A673 (cell line): ENCODE results near the gene CLASP1. TPM values are rescaled to one million over a fixed set of nuclear protein-coding genes. Genes with fewer than 3 reads are reported as not detected.
"Not testable (repeated sequence)": the region's sequence is repeated elsewhere in the genome, so short reads cannot be mapped to it uniquely, and the experiment has no call there.

ENCODE experiments used
- BruUV-seq: library from RNA; stranded (reverse); fragments of 400-500 nt; replicated peaks from 2 replicates; lab custom pipeline; 2021; lab: Mats Ljungman, UMichigan
- CTCF ChIA-PET: fragments of 300-600 bp; sonication (Branson Sonifier 250); formaldehyde crosslinking; loops from one replicate; lab custom pipeline; 2022; ENCODE audit warnings: antibody characterized with exemption; lab: Charles Lee
- POLR2A ChIA-PET: fragments of 300-600 bp; sonication (Branson Sonifier 250); formaldehyde crosslinking; loops from one replicate; lab custom pipeline; 2022; ENCODE audit warnings: antibody characterized with exemption; ENCODE audit not compliant: low non-redundant PET; lab: Charles Lee
- DNase-seq: peaks from one replicate; pipeline ENCODE4 v3.0.0-alpha.2; 2015; ENCODE audit warnings: low spot score
- H3K27ac ChIP-seq: fragments of 200-600 bp; sonication (generic); 2 replicates; pipeline ENCODE4 v1.5.1; 2016; ENCODE audit warnings: mixed run types, low read depth, mild to moderate bottlenecking, mixed read lengths, antibody characterized with exemption, low read length; ENCODE audit not compliant: poor library complexity, severe bottlenecking
- H3K27me3 ChIP-seq: fragments of 200-600 bp; sonication (generic); replicated peaks from 2 replicates; pipeline ENCODE4 v1.6.1; 2017; ENCODE audit warnings: mixed run types, low read depth, mild to moderate bottlenecking, mixed read lengths, antibody characterized with exemption, low read length; ENCODE audit not compliant: insufficient read depth, poor library complexity
- H3K36me3 ChIP-seq: fragments of 200-600 bp; sonication (generic); 2 replicates; pipeline ENCODE4 v1.6.1; 2016; ENCODE audit warnings: mixed run types, mild to moderate bottlenecking, mixed read lengths, antibody characterized with exemption, low read length; ENCODE audit not compliant: insufficient read depth, poor library complexity, severe bottlenecking
- H3K4me1 ChIP-seq: fragments of 200-600 bp; sonication (generic); 2 replicates; pipeline ENCODE4 v1.6.1; 2017; ENCODE audit warnings: mixed run types, mild to moderate bottlenecking, mixed read lengths, antibody characterized with exemption, low read length; ENCODE audit not compliant: insufficient read depth, poor library complexity, severe bottlenecking
- H3K4me3 ChIP-seq: fragments of 200-600 bp; sonication (generic); 2 replicates; pipeline ENCODE4 v1.5.1; 2016; ENCODE audit warnings: low read depth, mixed run types, mild to moderate bottlenecking, mixed read lengths, low read length; ENCODE audit not compliant: poor library complexity, severe bottlenecking
- H3K9me3 ChIP-seq: fragments of 200-600 bp; sonication (generic); 2 replicates; pipeline ENCODE4 v1.6.1; 2016; ENCODE audit warnings: mixed run types, low read depth, mild to moderate bottlenecking, mixed read lengths, antibody characterized with exemption, low read length; ENCODE audit not compliant: poor library complexity, severe bottlenecking
- CTCF ChIP-seq: fragments of 300-800, 200-600 bp; sonication (generic); conservative IDR thresholded peaks from 2 replicates; pipeline ENCODE4 v1.5.1; 2017; ENCODE audit warnings: low read depth, mild to moderate bottlenecking, antibody characterized with exemption, low read length, moderate library complexity, mixed read lengths
- EZH2 ChIP-seq: fragments of 200-600 bp; sonication (generic); IDR thresholded peaks from 2 replicates; pipeline ENCODE4 v1.6.1; 2017; ENCODE audit warnings: borderline replicate concordance, low read depth, mild to moderate bottlenecking, mixed read lengths, antibody characterized with exemption, low read length; ENCODE audit not compliant: poor library complexity, severe bottlenecking
- intact Hi-C: fragments of 100-400 bp; cut with micrococcal nuclease; formaldehyde crosslinking; loops from one replicate; pipeline ENCODE4 v1.10.0; 2022; ENCODE audit not compliant: unreplicated experiment
- total RNA-seq: library from RNA; stranded (reverse); gene quantifications from 2 replicates; pipeline ENCODE4 v1.2.3, GENCODE V29; 2021

Gene CLASP1
- total RNA-seq, 1 experiment from 2014 or later, result 69.1 TPM

DNA sequence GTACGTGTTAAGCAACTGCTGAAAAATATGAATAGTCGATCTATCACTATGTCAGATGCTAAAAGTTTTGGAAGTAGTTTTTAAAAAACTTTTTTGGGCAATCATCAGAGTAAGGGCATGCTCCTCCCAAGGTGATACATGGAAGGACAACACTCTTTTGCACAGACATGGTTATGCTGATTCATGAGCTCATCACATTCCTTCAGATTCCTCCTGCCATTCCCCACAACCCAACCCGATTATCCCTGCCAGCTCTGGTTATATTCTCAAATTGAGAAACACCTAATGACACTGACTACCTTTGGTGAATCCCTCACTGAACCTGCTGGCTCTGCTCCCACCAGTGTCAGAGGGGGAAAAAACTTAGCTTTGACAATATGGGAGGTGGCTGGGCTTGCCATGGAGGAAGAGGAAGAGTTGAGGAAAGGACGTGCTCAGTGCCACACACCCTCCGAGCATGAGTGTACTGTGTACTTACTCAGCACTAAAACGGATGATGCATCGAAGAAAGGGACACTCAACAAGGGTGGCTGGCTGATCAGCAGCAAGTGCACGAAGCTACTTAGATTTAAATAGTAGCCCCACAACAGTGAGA is 202.5 kb downstream of the CLASP1 start:
- Histone ChIP-seq H3K27ac (no peak overlapping the region), H3K4me3 (no peak overlapping the region), H3K27me3 (no peaks in the 10 kb centered on the region), H3K4me1 (no peaks in the 10 kb centered on the region), H3K9me3 (no peaks in the 10 kb centered on the region), H3K36me3 (peaks cover 71% of the 10 kb centered on the region)
- POLR2A ChIA-PET, result no interaction called here
- no peak for TF ChIP-seq CTCF
- no peak for TF ChIP-seq EZH2
- no TSS peak for BruUV-seq
- CTCF ChIA-PET, result no interaction called here
- no peak for DNase-seq
- intact Hi-C loops, result no loop called here

- Histone ChIP-seq H3K27me3 (no peaks in the 10 kb centered on the region), H3K4me1 (no peaks in the 10 kb centered on the region), H3K27ac (no peak overlapping the region), H3K9me3 (no peaks in the 10 kb centered on the region), H3K36me3 (peaks cover 51% of the 10 kb centered on the region), H3K4me3 (no peak overlapping the region)
- no peak for TF ChIP-seq EZH2
- no peak for TF ChIP-seq CTCF
- POLR2A ChIA-PET, result no interaction called here
- CTCF ChIA-PET, result interaction anchor here (0.5 kb wide), 1 partner anchor 708 kb away, joined by 3 read pairs; no protein-coding TSS in a partner anchor
- intact Hi-C loops, result no loop called here
- no peak for DNase-seq
- no TSS peak for BruUV-seq
Observed at GRCh38 chr2:121442889-121443288, 206.4 kb downstream of the CLASP1 start.

DNA sequence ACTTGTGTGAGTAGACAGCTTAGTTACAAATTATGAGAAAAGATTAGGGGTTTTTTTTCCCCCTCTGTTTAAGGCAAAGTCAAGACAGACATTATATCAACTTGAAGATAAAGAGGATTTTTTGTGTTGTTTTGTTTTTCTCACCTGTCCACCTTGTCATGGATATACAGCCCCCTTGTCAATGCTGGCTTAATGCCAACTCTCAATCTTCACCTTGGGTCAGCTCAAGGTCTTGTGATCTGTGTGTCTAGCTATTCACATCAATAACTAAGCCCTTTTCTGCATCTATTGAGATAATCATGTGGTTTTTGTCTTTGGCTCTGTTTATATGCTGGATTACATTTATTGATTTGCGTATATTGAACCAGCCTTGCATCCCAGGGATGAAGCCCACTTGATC is 211.0 kb downstream of the CLASP1 start:
- H3K36me3 ChIP-seq, CTCF ChIA-PET, H3K9me3 ChIP-seq, H3K4me1 ChIP-seq, DNase-seq, H3K4me3 ChIP-seq, BruUV-seq, POLR2A ChIA-PET, intact Hi-C loops, H3K27me3 ChIP-seq, H3K27ac ChIP-seq: not testable (repeated sequence)

DNA sequence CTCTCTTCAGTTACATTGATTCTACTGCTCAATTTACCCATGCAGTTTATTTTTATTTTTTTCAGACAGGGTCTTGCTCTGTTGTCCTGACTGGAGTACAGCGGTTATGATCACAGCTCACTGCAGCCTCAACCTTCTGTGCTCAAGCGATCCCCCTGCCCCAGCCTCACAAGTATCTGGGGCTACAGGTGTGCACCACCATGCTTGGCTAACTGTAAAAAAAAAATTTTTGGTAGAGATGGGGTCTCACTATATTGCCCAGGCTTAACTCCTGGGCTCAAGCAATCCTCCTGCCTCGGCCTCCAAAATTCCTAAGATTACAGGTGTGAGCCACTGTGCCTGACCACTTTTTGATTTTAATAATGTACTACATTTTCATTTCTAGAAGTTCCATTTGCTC is 212.3 kb downstream of the CLASP1 start:
- Histone ChIP-seq H3K27ac (no peak overlapping the region), H3K9me3 (no peaks in the 10 kb centered on the region), H3K4me3 (no peak overlapping the region), H3K36me3 (peaks cover 8% of the 10 kb centered on the region), H3K4me1 (no peaks in the 10 kb centered on the region), H3K27me3 (no peaks in the 10 kb centered on the region)
- TF ChIP-seq CTCF, result no peak
- no peak for TF ChIP-seq EZH2
- POLR2A ChIA-PET, result no interaction called here
- no TSS peak for BruUV-seq
- no peak for DNase-seq
- intact Hi-C loops, result no loop called here
- CTCF ChIA-PET, result no interaction called here
